AG04450 (cell line): Measurements from ENCODE around the gene SLC25A12. TPM values are rescaled to one million over a fixed set of nuclear protein-coding genes. Genes with fewer than 3 reads are reported as not detected.
"Not testable (repeated sequence)": the region's sequence is repeated elsewhere in the genome, so short reads cannot be mapped to it uniquely, and the experiment has no call there.

Experiments
- CTCF ChIA-PET: fragments of 300-600, 350-600 bp; formaldehyde crosslinking; extraction: SDS; loops from one replicate; lab custom pipeline; 2022; ENCODE audit warnings: antibody characterized with exemption, inconsistent platforms; lab: Charles Lee
- POLR2A ChIA-PET: fragments of 350-600 bp; formaldehyde crosslinking; extraction: SDS; loops from one replicate; lab custom pipeline; 2021; ENCODE audit warnings: antibody characterized with exemption, inconsistent platforms; lab: Yijun Ruan, JAX
- DNase-seq: peaks from one replicate; pipeline ENCODE4 v3.0.0-alpha.2; 2011; ENCODE audit warnings: low read depth, low spot score
- H3K27ac ChIP-seq: one replicate; pipeline ENCODE4 v1.5.1; 2012; ENCODE audit warnings: low read depth, low read length, control low read depth
- H3K27me3 ChIP-seq: one replicate; pipeline ENCODE4 v1.6.0; 2012; ENCODE audit warnings: low read length; ENCODE audit not compliant: control insufficient read depth, insufficient read depth
- H3K4me3 ChIP-seq: 2 replicates; pipeline ENCODE4 v1.5.1; 2011; ENCODE audit warnings: mild to moderate bottlenecking, low read depth, low read length, control low read depth
- H3K9me3 ChIP-seq: 2 replicates; pipeline ENCODE4 v1.5.1; 2012; ENCODE audit warnings: low read length; ENCODE audit not compliant: control insufficient read depth, insufficient read depth
- polyA plus RNA-seq: library from polyadenylated mRNA; depleted of rRNA; stranded (reverse); fragments of >200 nt; gene quantifications from 2 replicates; pipeline ENCODE4 v1.2.3, GENCODE V29; 2011
- TF ChIP-seq, protein P1 (sequence below): IDR thresholded peaks from 2 replicates; pipeline ENCODE4 v1.5.1; 2011; ENCODE audit warnings: low read depth, low read length, control low read depth, inconsistent platforms

The SLC25A12 gene
- polyA plus RNA-seq, 1 experiment: 27.3 TPM

DNA sequence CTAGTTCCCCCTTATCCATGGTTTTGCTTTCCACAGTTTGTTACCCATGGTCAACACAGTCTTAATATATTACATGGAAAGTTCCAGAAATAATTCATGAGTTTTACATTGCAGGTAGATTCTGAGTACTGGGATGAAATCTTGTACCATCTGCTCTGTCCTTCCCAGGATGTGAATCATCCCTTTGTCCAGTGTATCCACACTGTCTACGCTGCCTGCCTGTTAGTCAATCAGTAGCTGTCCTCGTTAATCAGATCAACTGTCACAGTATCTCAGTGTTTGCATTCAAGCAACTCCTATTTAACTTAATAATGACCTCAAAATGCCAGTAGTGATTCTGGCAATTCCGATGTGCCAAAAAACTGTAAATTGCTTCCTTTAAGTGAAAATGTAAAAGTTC, 130.4 kb downstream of the SLC25A12 start:
- ChIA-PET CTCF (interaction anchor here (1.0 kb wide), 1 partner anchor 343 kb away, joined by 3 read pairs; no protein-coding TSS in a partner anchor), POLR2A (no interaction called here)
- TF ChIP-seq, protein P1, sequence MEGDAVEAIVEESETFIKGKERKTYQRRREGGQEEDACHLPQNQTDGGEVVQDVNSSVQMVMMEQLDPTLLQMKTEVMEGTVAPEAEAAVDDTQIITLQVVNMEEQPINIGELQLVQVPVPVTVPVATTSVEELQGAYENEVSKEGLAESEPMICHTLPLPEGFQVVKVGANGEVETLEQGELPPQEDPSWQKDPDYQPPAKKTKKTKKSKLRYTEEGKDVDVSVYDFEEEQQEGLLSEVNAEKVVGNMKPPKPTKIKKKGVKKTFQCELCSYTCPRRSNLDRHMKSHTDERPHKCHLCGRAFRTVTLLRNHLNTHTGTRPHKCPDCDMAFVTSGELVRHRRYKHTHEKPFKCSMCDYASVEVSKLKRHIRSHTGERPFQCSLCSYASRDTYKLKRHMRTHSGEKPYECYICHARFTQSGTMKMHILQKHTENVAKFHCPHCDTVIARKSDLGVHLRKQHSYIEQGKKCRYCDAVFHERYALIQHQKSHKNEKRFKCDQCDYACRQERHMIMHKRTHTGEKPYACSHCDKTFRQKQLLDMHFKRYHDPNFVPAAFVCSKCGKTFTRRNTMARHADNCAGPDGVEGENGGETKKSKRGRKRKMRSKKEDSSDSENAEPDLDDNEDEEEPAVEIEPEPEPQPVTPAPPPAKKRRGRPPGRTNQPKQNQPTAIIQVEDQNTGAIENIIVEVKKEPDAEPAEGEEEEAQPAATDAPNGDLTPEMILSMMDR: no peak
- Histone ChIP-seq H3K9me3 (no peaks in the 10 kb centered on the region), H3K27ac (no peak overlapping the region), H3K4me3 (no peak overlapping the region), H3K27me3 (no peaks in the 10 kb centered on the region)
- DNase-seq: no peak

DNA sequence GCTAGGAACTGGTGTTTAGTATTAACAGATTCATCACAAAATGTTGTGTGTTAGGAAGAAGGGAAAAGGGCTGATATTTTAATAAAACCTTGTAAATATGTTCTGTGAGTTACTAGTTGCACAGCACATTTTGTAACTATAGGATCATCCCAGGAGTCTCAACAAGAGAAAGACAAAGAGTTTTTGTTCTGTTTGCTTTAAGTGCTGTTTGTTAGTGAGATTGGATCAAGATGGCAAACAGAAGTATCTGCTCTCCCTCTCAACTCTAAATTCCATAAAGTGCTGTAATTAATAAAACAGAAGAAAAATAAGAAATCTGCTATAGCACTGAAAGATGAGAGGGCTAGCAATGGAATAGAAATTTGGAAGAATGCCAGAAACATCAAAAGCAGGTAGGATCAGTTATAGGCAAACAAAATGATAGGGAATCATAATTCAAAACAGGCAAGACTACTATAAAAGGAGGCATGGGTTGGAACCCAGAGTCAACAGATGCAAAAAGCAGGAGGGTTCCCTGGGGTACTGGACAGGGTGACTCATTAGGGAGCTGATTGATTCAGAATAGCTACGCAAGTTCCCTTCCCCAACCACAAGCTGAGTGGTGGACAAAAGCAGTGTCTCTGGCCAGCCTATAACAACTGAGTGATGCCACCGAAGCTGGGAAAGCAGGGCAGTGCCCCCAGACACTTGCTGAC, 131.0 kb downstream of the SLC25A12 start:
- POLR2A ChIA-PET: no interaction called here
- CTCF ChIA-PET: interaction anchor here (1.0 kb wide), 1 partner anchor 343 kb away, joined by 3 read pairs; no protein-coding TSS in a partner anchor
- DNase-seq: no peak

DNA sequence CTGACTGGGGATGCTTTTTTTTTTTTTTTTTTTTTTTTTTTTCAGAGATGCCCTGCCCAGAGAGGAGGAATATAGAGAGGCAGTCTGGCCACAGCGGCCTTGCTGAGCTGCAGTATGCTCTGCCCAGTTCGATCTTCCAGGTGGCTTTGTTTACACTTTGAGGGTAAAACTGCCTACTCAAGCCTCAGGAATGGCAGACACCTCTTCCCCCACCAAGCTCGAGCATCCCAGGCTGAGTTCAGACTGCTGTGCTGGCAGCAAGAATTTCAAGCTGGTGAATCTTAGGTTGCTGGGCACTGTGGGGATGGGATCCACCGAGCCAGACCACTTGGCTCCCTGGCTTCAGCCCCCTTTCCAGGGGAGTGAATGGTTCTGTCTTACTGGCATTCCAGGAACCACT, 132.9 kb downstream of the SLC25A12 start:
- H3K9me3 ChIP-seq, H3K27ac ChIP-seq, H3K4me3 ChIP-seq, H3K27me3 ChIP-seq: not testable (repeated sequence)
- DNase-seq: peak; percentile 37
- POLR2A ChIA-PET: interaction anchor here (0.6 to 0.9 kb wide), 3 partner anchors 14 to 341 kb away, joined by 4 to 9 read pairs (median 5); no protein-coding TSS in a partner anchor
- CTCF ChIA-PET: interaction anchor here (0.7 kb wide), 1 partner anchor 20 kb away, joined by 3 read pairs; no protein-coding TSS in a partner anchor

More for the DNA sequence above, 131.0 kb downstream of the SLC25A12 start:
- TF ChIP-seq, protein P1: no peak
- no peaks in the 10 kb centered on the region for H3K9me3 ChIP-seq
- H3K27me3 ChIP-seq: no peaks in the 10 kb centered on the region
- no peak overlapping the region for H3K4me3 ChIP-seq
- no peak overlapping the region for H3K27ac ChIP-seq

DNA sequence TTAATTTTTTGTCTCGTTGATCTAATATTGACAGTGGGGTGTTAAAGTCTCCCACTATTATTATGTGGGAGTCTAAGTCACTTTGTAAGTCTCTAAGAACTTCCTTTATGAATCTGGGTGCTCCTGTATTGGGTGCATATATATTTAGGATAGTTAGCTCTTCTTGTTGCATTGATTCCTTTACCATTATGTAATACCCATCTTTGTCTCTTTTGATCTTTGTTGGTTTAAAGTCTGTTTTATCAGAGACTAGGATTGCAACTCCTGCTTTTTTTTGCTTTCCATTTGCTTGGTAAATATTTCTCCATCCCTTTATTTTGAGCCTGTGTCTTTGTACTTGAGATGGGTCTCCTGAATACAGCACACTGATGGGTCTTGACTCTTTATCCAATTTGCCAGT, 135.3 kb downstream of the SLC25A12 start:
- DNase-seq, H3K4me3 ChIP-seq, H3K27ac ChIP-seq, POLR2A ChIA-PET, H3K27me3 ChIP-seq, H3K9me3 ChIP-seq: not testable (repeated sequence)
- CTCF ChIA-PET: interaction anchor here (0.6 to 1.1 kb wide), 2 partner anchors 55 to 567 kb away, joined by 3 read pairs; no protein-coding TSS in a partner anchor

DNA sequence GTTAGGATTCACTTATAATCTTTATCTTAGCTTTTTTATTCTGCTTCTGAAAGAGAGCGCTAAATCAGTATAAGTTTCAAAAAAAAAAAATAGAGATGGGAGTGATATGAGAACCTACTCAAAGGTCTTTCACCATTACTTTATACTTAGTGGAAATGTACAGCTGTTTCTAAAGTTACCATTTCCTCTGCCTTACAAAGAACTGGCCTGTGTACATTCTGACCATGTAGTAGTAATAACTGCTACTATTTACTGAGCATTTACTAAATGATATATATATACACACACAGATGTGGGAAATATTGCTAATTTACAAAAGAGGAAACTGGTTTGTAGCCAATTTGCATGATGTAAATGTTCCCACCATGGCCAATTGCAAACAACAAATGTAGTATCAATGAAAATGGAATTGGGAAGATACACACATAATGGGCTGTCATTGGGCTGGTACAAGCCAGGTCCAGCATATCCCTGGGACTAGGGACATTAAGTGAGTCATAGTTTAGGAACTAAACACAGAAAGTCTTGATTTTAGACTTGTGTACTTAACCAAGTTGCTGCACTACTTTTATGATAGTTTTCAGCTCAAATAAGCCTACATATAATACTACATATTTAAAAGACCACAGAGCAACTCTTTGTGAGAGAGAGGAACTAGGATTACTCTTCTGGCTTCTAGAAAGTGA, 139.6 kb downstream of the SLC25A12 start:
- ChIA-PET POLR2A (no interaction called here), CTCF (interaction anchor here (0.6 to 1.1 kb wide), 3 partner anchors 50 to 360 kb away, joined by 3 to 4 read pairs (median 3); no protein-coding TSS in a partner anchor)

More for the DNA sequence above, 139.6 kb downstream of the SLC25A12 start:
- Histone ChIP-seq H3K9me3 (no peaks in the 10 kb centered on the region), H3K4me3 (no peak overlapping the region), H3K27ac (no peak overlapping the region), H3K27me3 (no peaks in the 10 kb centered on the region)
- TF ChIP-seq, protein P1: no peak
- DNase-seq: no peak
